Calu3 (cell line): ENCODE results near the gene PTGS1. TPM values are rescaled to one million over a fixed set of nuclear protein-coding genes. Genes with fewer than 3 reads are reported as not detected.

ENCODE experiments used
- BruUV-seq: library from RNA; stranded (reverse); fragments of 400-500 nt; replicated peaks from 2 replicates; lab custom pipeline; 2021; lab: Mats Ljungman, UMichigan
- CTCF ChIA-PET: fragments of 300-600 bp; sonication (Branson Sonifier 250); formaldehyde crosslinking; loops from one replicate; lab custom pipeline; 2022; ENCODE audit warnings: antibody characterized with exemption; lab: Charles Lee
- DNase-seq: peaks from one replicate; pipeline ENCODE4 v3.0.0; 2022
- H3K27ac Mint-ChIP-seq: one replicate; pipeline ENCODE4 v1.8.0; 2022; ENCODE audit warnings: mixed read lengths; ENCODE audit not compliant: unreplicated experiment
- H3K27me3 Mint-ChIP-seq: one replicate; pipeline ENCODE4 v1.8.0; 2022; ENCODE audit warnings: mixed read lengths; ENCODE audit not compliant: unreplicated experiment
- H3K36me3 Mint-ChIP-seq: one replicate; pipeline ENCODE4 v1.8.0; 2022; ENCODE audit warnings: mild to moderate bottlenecking, moderate library complexity, mixed read lengths; ENCODE audit not compliant: insufficient read depth, unreplicated experiment
- H3K4me1 Mint-ChIP-seq: one replicate; pipeline ENCODE4 v1.8.0; 2022; ENCODE audit warnings: mild to moderate bottlenecking, low read depth, mixed read lengths; ENCODE audit not compliant: unreplicated experiment
- H3K4me3 Mint-ChIP-seq: one replicate; pipeline ENCODE4 v1.8.0; 2022; ENCODE audit warnings: mild to moderate bottlenecking, low read depth, moderate library complexity, mixed read lengths; ENCODE audit not compliant: unreplicated experiment
- H3K9me3 Mint-ChIP-seq: one replicate; pipeline ENCODE4 v1.8.0; 2022; ENCODE audit warnings: low read depth, mixed read lengths; ENCODE audit not compliant: unreplicated experiment
- CTCF ChIP-seq: fragments of 200-600 bp; IDR thresholded peaks from one replicate; pipeline ENCODE4 v1.8.0; 2022; ENCODE audit warnings: antibody characterized with exemption; ENCODE audit not compliant: unreplicated experiment
- intact Hi-C: fragments of 100-400 bp; cut with micrococcal nuclease; formaldehyde crosslinking; loops from one replicate; pipeline ENCODE4 v1.10.0; 2022; ENCODE audit not compliant: unreplicated experiment
- total RNA-seq: library from RNA; stranded (reverse); gene quantifications from 2 replicates; pipeline ENCODE4 v1.2.3, GENCODE V29; 2022

Gene PTGS1
- total RNA-seq, 1 experiment from 2014 or later: 0.66 TPM

GRCh38 chr9:122332644-122333043 lies 38.2 kb upstream of the PTGS1 start:
- Mint-ChIP-seq H3K4me3 (no peak overlapping the region), H3K36me3 (peaks cover 4% of the 10 kb centered on the region), H3K27me3 (no peaks in the 10 kb centered on the region), H3K4me1 (no peaks in the 10 kb centered on the region), H3K27ac (no peak overlapping the region), H3K9me3 (no peaks in the 10 kb centered on the region)
- no peak for DNase-seq
- BruUV-seq: no TSS peak
- intact Hi-C loops: no loop called here
- CTCF ChIA-PET: interaction anchor here (0.5 kb wide), 1 partner anchor 195 kb away, joined by 4 read pairs; no protein-coding TSS in a partner anchor
- TF ChIP-seq CTCF: no peak

GRCh38 chr9:122333169-122333808 lies 37.5 kb upstream of the PTGS1 start:
- Mint-ChIP-seq H3K36me3 (peaks cover 4% of the 10 kb centered on the region), H3K27ac (no peak overlapping the region)
- CTCF ChIA-PET: interaction anchor here (0.5 to 0.6 kb wide), 2 partner anchors 196 to 541 kb away, joined by 3 to 4 read pairs; no protein-coding TSS in a partner anchor

GRCh38 chr9:122334916-122335315 lies 35.9 kb upstream of the PTGS1 start:
- Mint-ChIP-seq H3K4me1 (no peaks in the 10 kb centered on the region), H3K4me3 (no peak overlapping the region), H3K27ac (no peak overlapping the region), H3K36me3 (peaks cover 4% of the 10 kb centered on the region), H3K27me3 (peaks cover 17% of the 10 kb centered on the region), H3K9me3 (no peaks in the 10 kb centered on the region)
- DNase-seq: no peak
- intact Hi-C loops: no loop called here
- BruUV-seq: no TSS peak
- TF ChIP-seq CTCF: no peak
- CTCF ChIA-PET: interaction anchor here (0.6 kb wide), 1 partner anchor 557 kb away, joined by 7 read pairs; no protein-coding TSS in a partner anchor

More at GRCh38 chr9:122333169-122333808, 37.5 kb upstream of the PTGS1 start:
- DNase-seq: no peak
- Mint-ChIP-seq H3K9me3 (no peaks in the 10 kb centered on the region), H3K4me3 (no peak overlapping the region), H3K27me3 (peaks cover under 1% of the 10 kb centered on the region), H3K4me1 (no peaks in the 10 kb centered on the region)
- intact Hi-C loops: no loop called here
- TF ChIP-seq CTCF: no peak
- BruUV-seq: no TSS peak

GRCh38 chr9:122336189-122336588 lies 34.6 kb upstream of the PTGS1 start:
- Mint-ChIP-seq H3K36me3 (peaks cover 4% of the 10 kb centered on the region), H3K27me3 (peaks cover 22% of the 10 kb centered on the region), H3K27ac (no peak overlapping the region), H3K4me1 (no peaks in the 10 kb centered on the region), H3K9me3 (no peaks in the 10 kb centered on the region), H3K4me3 (no peak overlapping the region)
- TF ChIP-seq CTCF: no peak
- CTCF ChIA-PET: no interaction called here
- intact Hi-C loops: no loop called here
- BruUV-seq: no TSS peak
- DNase-seq: no peak
